Stimulated activated naive CD4-positive, alpha-beta T cell treated with Interleukin-2 at 50 U/mL for 16 hours (primary cell): ENCODE data around the gene MZB1.
A peak's percentile ranks its signal among the peaks of the same experiment; 100 is the strongest.
"Not testable (repeated sequence)": the region's sequence is repeated elsewhere in the genome, so short reads cannot be mapped to it uniquely, and the experiment has no call there.

ENCODE experiments used
- DNase-seq: peaks from one replicate; lab custom pipeline; 2025; lab: John Stamatoyannopoulos, UW

Gene MZB1

DNA sequence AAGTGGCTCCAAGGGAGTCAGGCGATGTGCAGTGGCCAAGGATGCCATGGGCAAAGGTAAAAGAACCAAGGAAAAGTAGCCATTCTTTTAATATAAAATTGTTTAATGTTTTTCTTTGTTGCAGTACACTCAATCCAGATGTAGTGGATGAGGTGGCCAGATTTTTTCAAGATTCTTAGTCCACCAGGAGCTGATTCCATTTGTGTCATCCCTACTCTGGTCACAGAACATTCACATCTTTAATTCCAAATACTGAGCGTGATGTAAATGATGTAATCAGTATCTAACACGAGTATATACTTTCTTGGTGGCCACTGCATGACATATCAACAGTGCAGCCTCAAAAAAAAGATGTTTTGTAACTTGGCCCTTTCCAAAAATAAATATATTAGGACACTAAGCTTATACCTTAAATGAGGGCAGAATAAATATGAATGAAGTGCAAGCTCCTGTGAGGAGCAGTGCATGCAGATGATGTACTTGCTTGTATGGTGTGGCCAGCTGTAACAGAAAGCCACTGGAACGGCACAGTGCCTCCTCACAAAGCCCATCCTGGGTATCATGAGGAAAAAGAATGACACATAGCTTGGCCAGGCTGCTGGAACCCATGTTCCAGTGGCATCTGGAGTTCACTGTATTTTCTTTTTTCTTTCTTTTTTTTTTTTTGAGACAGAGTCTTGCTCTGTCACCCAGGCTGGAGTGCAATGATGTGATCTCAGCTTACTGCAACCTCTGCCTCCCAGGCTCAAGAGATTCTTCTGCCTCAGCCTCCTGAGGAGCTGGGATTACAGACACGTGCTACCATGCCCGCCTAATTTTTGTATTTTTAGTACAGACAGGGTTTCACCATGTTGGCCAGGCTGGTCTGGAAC, 20.6 kb upstream of the MZB1 start:
- DNase-seq = no peak

DNA sequence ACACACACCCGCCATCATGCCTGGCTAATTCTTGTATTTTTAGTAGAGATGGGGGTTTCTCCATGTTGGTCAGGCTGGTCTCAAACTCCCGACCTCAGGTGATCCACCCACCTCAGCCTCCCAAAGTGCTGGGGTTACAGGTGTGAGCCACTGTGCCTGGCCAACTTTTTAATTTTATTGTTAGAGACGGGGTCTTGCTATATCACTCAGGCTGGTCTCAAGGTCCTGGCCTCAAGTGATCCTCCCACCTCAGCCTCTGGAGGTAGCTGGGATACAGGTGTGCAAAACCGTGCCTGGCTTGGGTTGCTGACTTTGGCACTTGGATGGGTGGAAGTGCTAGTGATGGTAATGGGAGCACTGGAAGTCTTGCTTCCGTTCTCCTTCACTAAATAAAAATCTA, 19.4 kb upstream of the MZB1 start:
- DNase-seq = not testable (repeated sequence)

DNA sequence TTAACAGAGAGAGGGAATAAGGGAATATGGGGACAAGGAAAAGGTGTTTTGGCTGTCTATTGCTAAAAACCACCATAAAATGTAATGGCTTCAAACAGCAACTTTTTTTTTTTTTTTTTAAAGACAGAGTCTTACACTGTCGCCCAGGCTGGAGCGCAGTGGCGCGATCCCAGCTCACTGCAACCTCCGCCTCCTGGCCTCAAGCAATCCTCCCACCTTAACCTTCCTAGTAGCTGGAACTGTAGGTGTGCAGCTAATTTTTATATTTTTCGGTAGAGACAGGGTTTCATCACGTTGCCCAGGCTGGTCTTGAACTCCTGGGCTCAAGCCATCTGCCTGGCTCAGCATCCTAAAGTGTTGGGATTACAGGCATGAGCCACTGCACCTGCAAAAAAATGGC, 18.5 kb upstream of the MZB1 start:
- no peak for DNase-seq

DNA sequence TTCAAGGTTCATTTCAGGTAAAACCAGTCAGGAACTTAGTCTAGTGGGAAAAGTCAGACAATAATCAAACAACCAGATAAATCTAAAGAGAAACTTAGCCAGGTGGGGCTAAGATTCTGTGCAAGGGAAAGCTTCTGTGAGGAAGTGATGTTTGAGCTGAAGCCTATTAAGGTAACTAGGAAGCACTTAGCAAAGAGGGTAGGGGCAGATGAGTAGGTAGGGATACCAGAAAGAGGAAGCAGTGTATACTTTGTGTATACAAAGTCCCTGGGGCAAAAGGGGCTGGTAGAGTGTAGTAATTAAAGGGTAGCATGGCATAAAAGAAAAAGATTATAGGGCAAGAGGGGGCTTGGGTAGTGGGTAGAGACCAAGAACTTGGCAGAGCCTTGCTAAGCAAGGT, 17.8 kb upstream of the MZB1 start:
- DNase-seq = no peak

DNA sequence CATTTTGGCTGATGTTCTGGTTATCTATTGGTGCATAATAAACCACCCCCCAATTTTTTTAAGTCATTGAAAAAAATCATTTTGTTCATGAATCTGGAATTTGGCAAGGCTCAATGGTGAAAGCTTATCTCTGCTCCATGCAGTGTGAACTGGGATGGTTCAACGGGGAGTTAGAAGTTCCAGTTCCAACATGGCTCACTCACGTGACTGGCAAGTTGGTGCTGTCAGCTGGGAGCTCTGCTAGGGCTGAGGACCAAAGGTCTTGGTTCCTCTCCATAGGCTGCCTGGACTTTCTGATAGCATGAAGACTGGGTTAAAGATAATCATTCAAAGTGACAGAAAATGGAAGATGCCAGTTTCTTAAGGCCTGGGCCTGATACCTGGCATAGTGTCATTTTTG, 17.2 kb upstream of the MZB1 start:
- DNase-seq = no peak

DNA sequence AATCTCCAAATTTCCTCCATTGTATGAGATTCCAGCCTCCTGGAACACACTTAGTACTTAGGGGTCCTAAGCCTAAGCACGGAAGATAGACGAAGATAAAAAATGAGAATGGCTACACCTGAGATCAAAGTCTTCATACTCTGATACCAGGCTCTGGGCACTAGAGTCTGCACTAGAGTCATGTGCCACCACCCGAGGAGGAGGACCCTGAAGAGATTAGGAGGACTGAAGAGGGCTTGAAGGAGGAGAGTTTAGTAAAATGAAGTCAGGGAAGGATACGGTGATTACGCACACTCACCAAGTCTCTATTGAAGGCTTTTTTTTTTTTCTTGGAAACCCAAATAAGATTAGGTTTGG, 14.7 kb upstream of the MZB1 start:
- DNase-seq = no peak

DNA sequence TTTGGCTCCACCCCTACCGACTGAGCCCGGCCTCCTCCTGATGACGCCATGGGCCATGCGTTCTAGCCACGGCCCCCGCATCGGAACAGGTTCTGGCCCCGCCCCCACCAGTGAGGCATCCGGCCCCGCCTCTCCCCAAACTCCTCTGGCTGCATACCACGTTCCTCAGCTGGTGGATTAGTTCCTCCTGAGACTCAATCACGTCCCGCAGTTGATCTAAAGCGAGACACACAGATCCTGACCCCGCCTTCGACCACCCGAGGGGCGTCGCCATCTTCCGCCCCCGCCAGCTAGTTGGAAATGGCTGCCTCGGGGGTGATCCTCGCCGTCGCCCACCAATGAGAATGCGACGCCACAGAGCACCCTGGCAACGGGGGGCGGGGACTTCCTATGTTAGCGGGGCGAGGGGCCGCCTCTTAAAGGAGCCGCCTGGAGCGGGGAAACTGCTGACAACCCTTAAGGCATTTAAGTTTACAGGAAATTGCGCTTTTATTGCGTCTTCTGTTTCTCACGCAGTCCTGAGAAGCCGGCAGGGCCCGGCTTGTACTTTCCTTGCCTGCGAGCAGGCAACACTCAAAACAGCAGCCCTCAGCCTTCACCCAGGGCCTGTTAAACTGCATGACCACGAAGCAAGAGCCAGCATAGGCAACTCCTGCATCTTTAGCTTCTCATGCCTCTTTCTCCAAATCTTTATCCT, 14.2 kb upstream of the MZB1 start, which contains the start of gene SPATA24:
Gene SPATA24, minus strand, starts transcription at position 303 of the 697 bp plus-strand sequence. Its CDS starts 29 bp downstream, at position 274.
- peak; percentile 98 for DNase-seq

DNA sequence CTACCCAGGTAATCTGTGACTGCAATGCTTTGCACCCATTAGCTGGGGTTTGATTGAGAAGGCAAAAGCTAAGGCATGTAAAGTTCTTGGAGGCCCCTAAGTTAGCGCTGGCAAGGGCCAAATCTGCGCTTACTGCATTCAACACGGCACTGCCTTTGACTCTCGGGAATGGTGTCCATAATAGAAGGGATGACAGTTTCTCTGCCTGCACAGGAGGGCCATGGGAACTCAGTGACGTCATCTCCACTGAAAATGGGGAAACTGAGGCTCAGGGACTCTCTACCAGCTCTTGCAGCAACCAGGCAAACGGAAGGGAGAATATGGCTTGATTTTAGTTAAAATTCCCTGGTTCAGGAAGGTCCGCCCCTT, 13.7 kb upstream of the MZB1 start:
- no peak for DNase-seq

DNA sequence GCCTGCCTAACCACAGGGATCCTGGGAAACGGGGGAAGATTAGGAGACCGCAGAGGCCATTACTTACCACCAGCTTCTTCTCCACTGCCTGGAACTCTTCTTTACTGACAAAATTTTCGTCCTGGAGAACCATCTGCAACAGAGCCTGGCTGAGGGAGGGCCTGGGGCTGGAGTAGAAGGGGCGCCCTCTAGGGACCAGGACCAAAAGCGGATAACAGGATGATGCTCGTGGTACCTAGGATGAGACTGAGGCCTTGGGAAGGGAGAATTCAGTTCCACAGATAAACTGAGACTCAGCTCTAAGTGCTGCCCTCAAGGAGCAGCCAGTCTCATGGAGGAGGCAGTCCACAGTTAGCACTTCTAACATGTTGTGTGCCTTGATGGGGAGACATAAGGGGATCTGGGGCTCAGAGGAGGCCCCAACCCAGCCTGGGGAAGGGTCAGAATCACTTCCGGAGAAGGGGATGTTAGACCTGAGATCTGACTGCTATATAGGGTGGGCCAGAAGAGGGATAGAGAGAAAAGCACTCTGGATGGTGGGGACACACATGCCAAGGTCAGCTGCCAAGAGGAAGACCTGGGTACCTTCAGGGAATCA, 12.9 kb upstream of the MZB1 start:
- no peak for DNase-seq

DNA sequence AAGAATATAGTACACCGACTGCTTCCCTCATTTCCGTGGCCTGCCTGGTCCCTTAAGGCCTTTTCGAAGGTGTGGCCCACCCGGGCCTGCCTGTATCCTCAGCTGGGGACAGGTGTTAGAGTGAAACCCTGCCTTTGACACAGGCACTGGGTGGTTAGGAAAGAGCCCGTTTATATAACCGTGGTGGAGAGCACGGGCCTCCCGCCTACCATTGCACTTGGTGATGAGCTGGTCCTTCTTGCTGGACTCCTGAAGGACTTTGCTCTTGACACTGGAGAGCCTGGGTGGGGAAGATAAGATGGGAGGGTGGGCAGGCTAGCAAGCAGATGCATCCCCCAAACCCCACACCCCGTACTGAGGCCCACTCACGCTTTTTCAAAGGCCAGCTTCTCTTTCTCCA, 11.8 kb upstream of the MZB1 start:
- DNase-seq = no peak

DNA sequence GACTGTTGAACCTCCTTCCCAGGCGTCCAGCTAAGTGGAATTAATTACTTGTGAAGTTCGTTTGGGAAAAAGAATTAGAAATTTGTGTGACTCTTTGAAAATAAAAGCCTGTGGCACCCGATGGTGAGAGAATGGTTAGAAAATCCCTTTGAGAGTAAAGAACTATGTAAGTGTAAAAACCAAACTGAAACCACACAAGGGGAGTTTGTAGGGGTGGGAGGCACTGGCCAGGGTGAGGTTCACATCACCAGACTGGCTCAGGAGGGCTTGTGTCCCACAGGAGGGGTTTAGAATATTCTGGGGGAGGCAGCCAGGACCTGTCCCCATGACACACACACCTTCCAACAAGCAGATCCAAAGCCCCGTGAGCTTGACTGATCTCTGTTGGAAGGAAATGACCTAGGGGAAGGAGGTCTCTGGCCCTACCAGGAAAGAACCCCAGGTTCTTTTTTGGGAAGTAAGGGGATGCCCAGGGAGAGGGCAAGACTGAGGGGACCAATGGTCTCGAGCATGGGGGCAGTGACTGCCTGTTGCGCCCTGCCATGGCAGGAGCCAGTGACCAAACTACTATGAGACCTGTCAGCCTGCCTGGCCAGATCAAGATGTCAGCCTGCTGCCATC, 9.9 kb upstream of the MZB1 start:
- DNase-seq = no peak

DNA sequence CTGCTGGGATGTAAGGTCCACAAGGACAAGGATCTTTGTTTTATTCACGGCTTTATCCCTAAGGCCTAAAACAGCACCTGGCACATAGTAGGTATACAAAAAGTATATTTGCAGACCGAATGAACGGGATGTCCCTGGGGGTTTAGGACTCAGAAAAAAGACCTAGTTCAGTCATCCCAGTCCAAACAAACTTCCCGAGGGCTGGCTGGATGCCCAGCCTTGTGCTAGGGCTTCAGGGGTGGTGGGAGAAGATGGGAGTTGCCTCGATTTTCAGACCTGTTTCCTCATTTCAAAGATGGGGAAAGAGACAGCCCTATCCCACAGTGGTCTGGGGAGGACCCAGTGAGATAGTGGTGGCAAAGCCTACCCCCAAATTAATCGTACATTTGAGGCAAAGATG, 8.2 kb upstream of the MZB1 start:
- DNase-seq = no peak

DNA sequence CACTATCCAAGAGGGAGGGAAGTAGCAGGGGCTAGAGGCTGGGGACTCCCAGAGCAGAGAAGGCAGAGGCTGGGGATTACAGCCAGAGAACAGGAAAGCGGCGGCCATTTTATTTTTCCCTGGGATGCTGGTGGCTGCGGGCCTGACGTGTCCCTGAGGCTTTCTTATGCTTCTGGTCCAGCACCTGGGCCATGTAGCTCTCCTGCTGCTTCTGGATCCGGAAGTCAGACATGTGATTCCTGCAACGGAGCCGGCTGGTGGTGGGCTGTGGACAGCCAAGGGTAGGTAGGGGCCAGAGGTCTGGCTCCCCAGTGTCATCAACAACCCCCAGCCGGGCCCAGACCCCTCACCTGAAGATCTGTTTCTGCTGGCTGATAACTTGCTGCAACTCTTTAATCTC, 7.0 kb upstream of the MZB1 start:
- no peak for DNase-seq

DNA sequence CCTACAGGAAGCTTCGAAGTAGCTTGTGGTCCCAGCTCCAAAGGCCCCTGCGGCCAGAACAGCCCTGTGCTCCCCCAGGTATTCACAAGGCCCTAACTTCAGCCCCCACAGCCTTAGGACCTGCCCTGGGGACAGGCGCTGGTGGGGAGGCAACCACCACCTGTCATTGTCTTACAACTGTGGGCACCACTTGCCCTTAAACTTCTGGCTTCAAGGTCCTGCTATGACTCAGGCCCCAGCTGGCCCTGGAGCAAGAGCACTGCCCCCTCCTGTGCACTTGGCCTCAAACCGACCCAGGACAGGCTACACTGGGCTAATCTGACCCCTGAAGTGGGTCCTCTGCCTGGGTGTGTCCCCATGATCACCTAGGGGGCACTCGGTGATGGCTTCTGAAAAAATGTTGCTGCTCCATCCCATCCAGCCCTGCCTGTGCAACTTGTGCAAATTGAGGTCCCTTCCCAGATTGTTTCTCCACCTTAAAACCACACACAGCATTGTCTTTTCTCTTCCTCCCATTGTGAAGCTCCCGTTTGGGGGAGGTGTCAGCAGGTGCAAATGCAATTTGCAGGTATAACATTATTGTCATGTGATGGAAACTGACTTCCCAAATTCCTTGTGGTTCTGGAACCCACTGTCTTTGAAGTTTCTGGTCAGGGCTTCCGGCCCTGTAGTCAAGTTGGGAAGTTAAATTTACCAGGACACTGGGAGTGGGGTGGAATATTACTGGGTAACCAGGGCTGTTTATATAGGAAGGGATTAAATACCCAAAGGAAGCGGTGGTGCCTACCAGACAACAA, 6.3 kb upstream of the MZB1 start:
- DNase-seq = no peak

DNA sequence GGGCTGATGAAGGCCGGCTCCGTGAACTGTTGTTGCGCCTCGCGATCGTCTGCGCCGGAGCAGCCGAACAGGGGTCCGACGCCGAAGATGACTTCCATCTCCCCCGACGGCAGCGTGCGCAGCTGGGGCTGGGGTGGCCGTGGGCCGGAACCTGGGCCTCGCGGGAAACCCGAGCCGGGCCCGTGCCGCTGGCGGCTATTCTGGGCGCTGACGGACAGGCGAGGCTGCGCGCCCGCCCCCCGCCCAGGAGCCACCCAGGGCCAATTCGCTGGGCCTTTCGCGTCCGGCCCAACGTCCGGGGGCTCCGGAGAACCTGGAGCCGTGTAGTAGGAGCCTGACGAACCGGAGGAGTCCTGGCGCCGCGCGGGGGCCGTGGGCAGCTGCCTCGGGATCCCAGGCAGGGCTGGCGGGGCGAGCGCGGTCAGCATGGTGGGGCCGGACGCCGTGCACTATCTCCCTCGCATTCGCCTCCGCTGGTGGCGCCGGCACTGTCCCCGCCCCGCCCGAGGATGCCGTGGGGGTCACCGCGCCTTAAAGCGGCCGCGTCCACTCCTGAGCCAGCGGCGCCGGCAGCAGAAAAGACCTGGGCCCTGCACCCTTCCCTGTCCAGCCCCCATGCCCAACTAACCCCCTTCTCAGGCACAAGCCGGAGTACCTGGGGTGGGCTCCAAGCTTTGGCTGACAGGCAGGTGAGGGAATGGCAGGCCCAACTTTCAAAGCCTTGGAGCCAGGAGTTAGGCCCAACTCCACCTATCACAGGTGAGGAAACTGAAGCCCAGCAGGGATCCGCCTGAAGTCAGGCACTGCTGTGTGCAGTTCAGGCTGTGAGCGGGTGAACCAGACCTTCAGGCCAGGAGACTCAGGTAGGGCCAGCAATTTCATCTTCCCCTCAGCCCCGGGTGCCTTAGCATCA, 5.2 kb upstream of the MZB1 start, which contains the start of gene PROB1:
Gene PROB1, minus strand, starts transcription at position 451 of the 913 bp plus-strand sequence. Its CDS starts 23 bp downstream, at position 428.
- no peak for DNase-seq

DNA sequence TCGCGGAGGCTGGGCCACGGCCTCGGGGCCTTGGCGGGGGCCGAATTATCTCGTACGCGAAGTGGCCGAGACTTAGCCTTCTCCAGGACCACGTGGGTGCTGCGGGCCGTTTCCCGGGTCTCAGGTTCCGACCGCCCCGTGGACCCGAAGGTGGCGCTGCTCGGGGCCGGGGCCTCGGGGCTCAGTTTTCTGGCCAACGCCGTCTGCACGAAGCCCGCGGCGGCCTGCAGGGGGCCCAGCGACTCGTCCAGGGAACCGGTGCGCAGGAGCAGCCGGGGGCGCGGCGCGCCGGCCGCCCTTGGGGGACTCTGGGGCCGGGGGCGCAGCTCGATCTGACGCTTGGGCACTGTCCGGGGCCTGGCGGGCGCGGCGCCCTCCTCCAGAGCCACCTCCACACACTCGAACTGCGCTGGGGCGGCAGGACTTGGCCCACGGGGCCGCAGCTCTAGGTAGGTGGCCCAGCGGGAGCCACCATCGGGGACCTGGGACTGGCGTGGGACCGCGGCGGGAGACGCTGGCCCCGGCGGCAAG, 4.5 kb upstream of the MZB1 start:
- DNase-seq = peak; percentile 49

DNA sequence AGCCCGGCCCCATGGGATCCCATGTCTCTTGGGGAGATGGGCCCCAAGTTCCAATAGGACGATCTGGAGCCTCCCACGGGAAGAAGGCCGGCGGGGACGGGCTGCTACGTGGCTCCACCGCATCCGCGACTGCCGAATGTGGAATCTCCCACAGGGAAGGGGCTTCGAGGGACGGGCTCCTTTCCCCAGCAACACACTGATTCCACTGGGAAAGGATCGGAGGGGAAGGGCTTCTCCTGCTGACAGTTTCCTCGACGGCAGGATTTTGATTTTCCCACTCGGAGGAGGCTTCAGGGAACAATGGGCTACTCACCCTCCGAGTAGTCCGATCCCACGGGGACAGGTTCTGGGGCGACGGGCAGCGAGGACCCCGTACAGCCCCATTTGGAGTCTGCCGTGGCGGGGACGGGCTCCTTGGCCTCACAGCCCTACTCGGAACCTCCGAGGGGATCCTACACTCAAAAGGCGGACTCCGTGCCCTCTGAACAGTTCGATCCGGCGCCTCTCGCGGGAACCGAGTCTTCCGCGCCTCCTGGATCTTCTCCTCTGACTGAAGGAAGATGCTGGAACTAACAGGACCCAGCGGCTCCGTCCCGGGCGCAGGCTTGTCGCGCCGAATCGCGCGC, 3.9 kb upstream of the MZB1 start:
- no peak for DNase-seq

DNA sequence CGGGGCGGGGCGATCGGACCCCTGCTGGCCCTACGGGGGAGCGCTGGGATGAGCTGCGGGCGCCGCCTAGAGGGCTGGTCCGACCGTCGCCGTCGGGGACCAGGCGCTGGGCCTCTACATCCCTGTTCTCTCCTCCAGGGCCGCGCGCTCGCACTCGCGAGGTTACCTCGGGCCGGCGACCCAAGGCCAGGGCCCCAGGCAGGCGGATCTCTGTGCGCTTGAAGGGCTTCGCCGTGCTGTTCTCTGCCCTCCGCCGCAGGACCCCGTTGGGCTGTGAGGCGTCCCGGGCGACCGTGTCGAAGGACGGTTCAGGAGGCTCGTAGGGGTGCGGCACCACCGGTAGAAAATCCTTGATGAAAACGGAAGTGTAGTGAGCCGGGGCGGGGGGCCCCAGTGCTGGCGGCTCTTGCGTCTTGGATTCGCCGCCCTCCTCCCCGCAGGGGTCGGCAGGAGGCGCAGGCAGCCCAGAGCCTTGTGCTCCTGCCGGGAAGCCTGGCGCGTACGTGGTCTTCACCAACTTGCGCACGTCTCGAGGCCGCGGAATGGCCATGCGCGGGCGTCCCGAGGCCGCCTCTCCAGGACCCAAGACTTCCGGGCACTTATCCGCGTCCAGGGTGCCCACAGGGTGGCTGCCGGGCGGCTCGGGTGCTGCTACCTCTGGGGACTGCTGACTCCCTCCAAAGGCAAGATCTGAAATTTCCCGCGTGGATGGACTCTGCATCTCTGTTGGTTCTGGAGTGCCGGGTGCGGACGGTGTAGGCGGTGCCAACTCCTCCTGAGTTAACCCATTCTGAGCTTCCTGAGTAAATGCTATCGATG, 3.2 kb upstream of the MZB1 start:
- peak; percentile 78 for DNase-seq

DNA sequence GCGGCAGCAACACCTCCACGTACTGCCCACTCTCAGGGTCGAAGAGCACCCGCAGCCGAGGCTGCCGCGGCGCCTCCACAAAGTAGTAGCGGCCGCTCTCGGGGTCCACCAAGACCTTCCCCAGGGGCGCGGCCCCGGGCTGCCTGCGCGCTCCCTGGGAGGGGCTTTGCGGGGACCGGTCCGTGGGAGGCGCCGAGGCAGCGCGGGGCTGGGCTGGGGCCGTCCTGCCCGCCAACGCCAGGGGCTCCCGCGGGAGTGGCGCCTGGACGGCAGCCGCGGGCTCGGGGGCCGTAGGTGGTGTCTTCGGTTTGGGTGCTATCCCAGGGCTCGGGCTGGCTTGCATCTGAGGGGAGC, 2.6 kb upstream of the MZB1 start:
- DNase-seq = no peak
